ENCODE results near the gene TLR9. TPM values are rescaled to one million over a fixed set of nuclear protein-coding genes. Genes with fewer than 3 reads are reported as not detected.
A peak's percentile ranks its signal among the peaks of the same experiment; 100 is the strongest.

TLR9 gene
- total RNA-seq, 1 experiment from 2014 or later = not detected

GRCh38 chr3:52253314-52254304 lies 28.2 kb upstream of the TLR9 start:
- Histone ChIP-seq H3K79me2 (ENCODE audit: insufficient read depth, low read length) (no peaks in the 10 kb centered on the region), H2BK120ac (ENCODE audit: low read depth, low read length, poor library complexity, severe bottlenecking) (no peak overlapping the region), H3K4me2 (ENCODE audit: insufficient read depth, insufficient read length, low read length) (no peak overlapping the region), H2AFZ (ENCODE audit: low read length) (no peak overlapping the region), H3K23me2 (ENCODE audit: insufficient read length, low read depth, low read length, poor library complexity, severe bottlenecking) (no peaks in the 10 kb centered on the region), H4K5ac (ENCODE audit: insufficient read length, low read depth, low read length) (no peak overlapping the region), H4K20me1 (ENCODE audit: control insufficient read depth, insufficient read depth, insufficient read length) (no peaks in the 10 kb centered on the region), H3K27ac (ENCODE audit: insufficient read length, low read depth, low read length) (no peak overlapping the region), H2BK15ac (ENCODE audit: low read depth, low read length) (no peak overlapping the region), H3K4me1 (ENCODE audit: insufficient read depth, low read length) (no peaks in the 10 kb centered on the region), H2BK20ac (ENCODE audit: low read depth, low read length, poor library complexity, severe bottlenecking) (no peak overlapping the region), H3K27me3 (ENCODE audit: insufficient read depth, low read length) (no peaks in the 10 kb centered on the region; the same call in 1 of the 2 replicates), H3K9me3 (ENCODE audit: control insufficient read depth, low read depth, low read length) (no peaks in the 10 kb centered on the region), H4K8ac (replicated peaks; ENCODE audit: insufficient read length, low read depth, low read length) (no peak overlapping the region), H2BK5ac (ENCODE audit: insufficient read length, low read length) (no peak overlapping the region), H3K14ac (ENCODE audit: insufficient read depth, low read length) (no peak overlapping the region), H4K91ac (ENCODE audit: insufficient read length, low read depth, low read length) (no peak overlapping the region), H3K4ac (ENCODE audit: low read depth, low read length) (no peak overlapping the region), H2BK12ac (ENCODE audit: insufficient read length, low read depth, low read length) (no peak overlapping the region), H3T11ph (ENCODE audit: low read length) (no peak overlapping the region), H3K18ac (ENCODE audit: insufficient read length, low read depth, low read length) (no peak overlapping the region), H2AK5ac (ENCODE audit: insufficient read length, low read length) (no peak overlapping the region), H3K56ac (ENCODE audit: insufficient read length, low read depth, low read length) (no peak overlapping the region), H3K79me1 (ENCODE audit: insufficient read depth, low read depth, low read length, poor library complexity, severe bottlenecking) (no peaks in the 10 kb centered on the region), H3K9ac (ENCODE audit: extremely low read depth, insufficient read length, low read length) (no peak overlapping the region), H3K23ac (ENCODE audit: insufficient read length, low read depth, low read length) (no peak overlapping the region)
- WGBS (ENCODE audit: extremely low coverage, insufficient read length, low lambda C conversion rate) = no CpG with 5 or more reads among the region's 12 CpGs
- no peaks in the 10 kb centered on the region for H3K9me3 Mint-ChIP-seq
- H3K4me1 Mint-ChIP-seq = no peaks in the 10 kb centered on the region
- H3K4me3 Mint-ChIP-seq = no peak overlapping the region
- peaks cover 30 to 93% (median 59%) of the 10 kb centered on the region in 3 experiments; a peak in 6 of 7 replicates for H3K36me3 Mint-ChIP-seq (ENCODE audit: insufficient read depth in 1 of 3, low read depth in 3 of 3)
- H3K27me3 Mint-ChIP-seq (ENCODE audit: low read depth) = no peaks in the 10 kb centered on the region
- no peak for DNase-seq
- H3K27ac Mint-ChIP-seq = peak overlapping the region; percentile 19 to 77 (median 44); a peak in 2 of 7 replicates
- no peak for TF ChIP-seq CTCF (conservative IDR thresholded peaks at IDR 0.05)
